ENCODE data around the gene C5AR2.

- no peak for TF ChIP-seq CTCF (conservative IDR thresholded peaks at IDR 0.05 in 1 of 2, IDR thresholded peaks at IDR 0.05 in 1 of 2; ENCODE audit: low read depth in 1 of 2, low read length in 2 of 2)
- no peak for TF ChIP-seq EZH2 (IDR thresholded peaks at IDR 0.05; ENCODE audit: low read length, missing control alignments)
Measured at GRCh38 chr19:47380559-47380958, 48.6 kb downstream of the C5AR2 start.

Measured in fibroblast of lung (primary cell).